Keratinocyte (primary cell): ENCODE measurements around the gene NSA2. TPM values are rescaled to one million over a fixed set of nuclear protein-coding genes. Genes with fewer than 3 reads are reported as not detected.

Experiments used
- DNase-seq: peaks from one replicate; pipeline ENCODE4 v3.0.0-alpha.2; 2011; ENCODE audit warnings: low read depth, missing footprints, low spot score
- FAIRE-seq: peaks from 2 replicates; lab custom pipeline; 2011; peaks lifted over from hg19 to GRCh38; lab: Jason Lieb, UNC
- H2AFZ ChIP-seq: 2 replicates; pipeline ENCODE4 v1.6.0; 2012; ENCODE audit warnings: low read length, control low read depth, inconsistent platforms; ENCODE audit not compliant: control insufficient read depth
- H3K27ac ChIP-seq: 2 replicates; pipeline ENCODE4 v1.5.1; 2011; ENCODE audit warnings: low read length; ENCODE audit not compliant: control insufficient read depth, insufficient read depth
- H3K27me3 ChIP-seq: 3 replicates; pipeline ENCODE4 v1.6.0; 2011; ENCODE audit warnings: low read length; ENCODE audit not compliant: control insufficient read depth, insufficient read depth; ENCODE audit errors: extremely low read depth
- H3K36me3 ChIP-seq, 2 experiments: 2 replicates in 1 of 2; 3 replicates in 1 of 2; pipeline ENCODE4 v1.5.1; 2011; ENCODE audit warnings: low read length in 2 of 2, mild to moderate bottlenecking in 1 of 2; ENCODE audit not compliant: control insufficient read depth in 2 of 2, insufficient read depth in 2 of 2; ENCODE audit errors: extremely low read depth in 1 of 2
- H3K4me1 ChIP-seq: 3 replicates; pipeline ENCODE4 v1.5.1; 2011; ENCODE audit warnings: low read length; ENCODE audit not compliant: control insufficient read depth, insufficient read depth; ENCODE audit errors: extremely low read depth
- H3K4me2 ChIP-seq: 3 replicates; pipeline ENCODE4 v1.6.0; 2011; ENCODE audit warnings: low read depth, low read length; ENCODE audit not compliant: control insufficient read depth, insufficient read depth; ENCODE audit errors: extremely low read depth
- H3K4me3 ChIP-seq, 3 experiments: fragments of 200-600 bp in 1 of 3; sonication (generic) in 1 of 3; 2 replicates in 2 of 3; 3 replicates in 1 of 3; pipeline ENCODE4 v1.5.1; 2011 to 2016; ENCODE audit warnings: low read length in 3 of 3, mild to moderate bottlenecking in 3 of 3, control low read depth in 2 of 3, inconsistent platforms in 1 of 3, low read depth in 1 of 3, mixed read lengths in 1 of 3, mixed run types in 1 of 3, moderate library complexity in 1 of 3; ENCODE audit not compliant: control insufficient read depth in 2 of 3, insufficient read depth in 2 of 3; ENCODE audit errors: extremely low read depth in 1 of 3
- H3K79me2 ChIP-seq: 2 replicates; pipeline ENCODE4 v1.6.0; 2012; ENCODE audit warnings: low read length; ENCODE audit not compliant: control insufficient read depth, insufficient read depth
- H3K9ac ChIP-seq: 3 replicates; pipeline ENCODE4 v1.6.0; 2011; ENCODE audit warnings: low read length; ENCODE audit not compliant: control insufficient read depth, insufficient read depth; ENCODE audit errors: extremely low read depth
- H3K9me1 ChIP-seq: 3 replicates; pipeline ENCODE4 v1.6.0; 2011; ENCODE audit warnings: low read length; ENCODE audit not compliant: control insufficient read depth, insufficient read depth; ENCODE audit errors: extremely low read depth
- H3K9me3 ChIP-seq: 2 replicates; pipeline ENCODE4 v1.5.1; 2012; ENCODE audit warnings: low read depth, low read length; ENCODE audit not compliant: control insufficient read depth
- H4K20me1 ChIP-seq: 3 replicates; pipeline ENCODE4 v1.6.0; 2011; ENCODE audit warnings: low read length; ENCODE audit not compliant: control insufficient read depth, insufficient read depth; ENCODE audit errors: extremely low read depth
- CTCF ChIP-seq, 3 experiments: IDR thresholded peaks in 1 of 3; conservative IDR thresholded peaks in 1 of 3; optimal IDR thresholded peaks in 1 of 3; 2 replicates in 2 of 3; 3 replicates in 1 of 3; pipeline versions ENCODE3 to v1.5.1; 2011; ENCODE audit warnings: low read length in 3 of 3, mild to moderate bottlenecking in 3 of 3, moderate library complexity in 2 of 3, control low read depth in 1 of 3, inconsistent platforms in 1 of 3; ENCODE audit not compliant: insufficient read depth in 2 of 3; ENCODE audit errors: extremely low read depth in 1 of 3
- EZH2 ChIP-seq: IDR thresholded peaks from one replicate; pipeline ENCODE4 v1.6.1; 2012; ENCODE audit warnings: inconsistent platforms, mild to moderate bottlenecking, low read length, moderate library complexity
- dilution Hi-C: fragments of 300-500 bp; cut with MboI; formaldehyde crosslinking; loops from one replicate; pipeline ENCODE4 v1.7.0; 2020; ENCODE audit warnings: low sequenced_read_pairs; ENCODE audit not compliant: extremely low pct_ligation_motif_present
- polyA plus RNA-seq, 5 experiments: library from polyadenylated mRNA; depleted of rRNA in 3 of 5; stranded (reverse) in 3 of 5; stranded (forward) in 1 of 5; unstranded in 1 of 5; fragments of >200 nt; gene quantifications; 1 replicate in 1 of 5; 2 replicates in 3 of 5; 3 replicates in 1 of 5; pipeline versions ENCODE4 v1.2.1 to v1.2.3, GENCODE V29; 2011 to 2012; ENCODE audit warnings: missing spikeins in 2 of 5, low read depth in 1 of 5, low replicate concordance in 1 of 5
- small RNA-seq, 3 experiments: library from RNA; depleted of rRNA; stranded (forward); fragments of <200 nt; gene quantifications; one replicate each; pipeline ENCODE3, GENCODE V24; 2012; ENCODE audit warnings: low read depth in 3 of 3, low replicate concordance in 1 of 3; ENCODE audit not compliant: insufficient read length in 3 of 3

Gene NSA2
- polyA plus RNA-seq, 1 donor (not counting 4 experiments of a cell fraction or from before 2014, with no cell fraction given): 107 TPM

GRCh38 chr5:74829413-74829812, 62.4 kb downstream of the NSA2 start:
- no peak overlapping the region for H3K27ac ChIP-seq
- dilution Hi-C loops: no loop called here
- H3K9me3 ChIP-seq: no peaks in the 10 kb centered on the region
- H3K4me3 ChIP-seq: no peak overlapping the region
- H3K4me1 ChIP-seq: no peaks in the 10 kb centered on the region
- no peaks in the 10 kb centered on the region for H3K9me1 ChIP-seq
- no peak overlapping the region for H3K9ac ChIP-seq
- no peaks in the 10 kb centered on the region for H3K79me2 ChIP-seq
- no peaks in the 10 kb centered on the region for H3K27me3 ChIP-seq
- no peaks in the 10 kb centered on the region for H4K20me1 ChIP-seq
- no peak for DNase-seq
- peaks cover 0 to 4% of the 10 kb centered on the region in 2 experiments for H3K36me3 ChIP-seq
- no peak for FAIRE-seq
- no peak for TF ChIP-seq EZH2
- TF ChIP-seq CTCF (optimal IDR thresholded peaks at IDR 0.05 in 1 of 3, IDR thresholded peaks at IDR 0.05 in 1 of 3, conservative IDR thresholded peaks at IDR 0.05 in 1 of 3; ENCODE audit: extremely low read depth in 1 of 3, insufficient read depth in 2 of 3, low read length in 3 of 3): no peak
- H2AFZ ChIP-seq: no peak overlapping the region
- H3K4me2 ChIP-seq: no peak overlapping the region

Small RNA genes lying within 50 kb of the gene (small RNA-seq; reads per million reads assigned to genes)
- 0 reads per million in 3 experiments for gene RNU6-658P

Other genes with a start within 250 kb of the NSA2 start
- 67.2 to 97.9 TPM (median 68.1 TPM) in 3 replicates for gene ENC1, start 126.5 kb upstream of the NSA2 start, polyA plus RNA-seq
- gene HEXB, start 82.0 kb upstream of the NSA2 start, polyA plus RNA-seq: 103 to 192 TPM (median 134 TPM) in 3 replicates
- 31.5 to 55.4 TPM (median 48.7 TPM) in 3 replicates for gene GFM2, start 132 bp upstream of the NSA2 start, polyA plus RNA-seq
- 7.2 to 13.1 TPM (median 8.9 TPM) in 3 replicates for gene FAM169A, start 99.1 kb downstream of the NSA2 start, polyA plus RNA-seq